ENCODE results near the gene SLC24A4.

DNA sequence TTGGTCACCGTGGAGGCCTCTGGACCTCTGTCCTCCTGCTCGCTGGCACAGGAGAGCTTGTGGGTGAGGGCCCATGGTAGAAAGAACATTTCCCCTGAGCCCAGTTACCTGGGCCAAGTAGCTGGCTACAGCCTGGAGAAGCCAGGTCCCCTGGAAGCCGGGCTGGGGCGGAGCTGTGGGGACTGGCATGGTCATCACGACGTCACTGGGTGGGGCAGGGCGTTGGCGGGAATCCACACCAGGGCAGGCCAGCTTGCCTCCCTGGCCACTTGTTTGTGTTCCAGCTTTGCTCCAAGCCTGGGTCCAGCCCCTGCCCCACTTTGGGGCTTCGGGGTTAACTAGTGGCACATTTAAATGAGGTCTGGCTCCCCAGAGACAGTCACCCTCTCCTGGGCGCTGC lies 35.0 kb upstream of the SLC24A4 start:
- TF ChIP-seq TAF1 (IDR thresholded peaks at IDR 0.05; ENCODE audit: borderline replicate concordance, low read depth, low read length): no peak
- no peak for TF ChIP-seq POLR2AphosphoS5 (IDR thresholded peaks at IDR 0.05; ENCODE audit: low read depth, low read length)

Data from GM12892 (cell line).